Measurements from ENCODE around the gene GTPBP3.
"Not testable (repeated sequence)": the region's sequence is repeated elsewhere in the genome, so short reads cannot be mapped to it uniquely, and the experiment has no call there.

GTPBP3 gene, protein sequence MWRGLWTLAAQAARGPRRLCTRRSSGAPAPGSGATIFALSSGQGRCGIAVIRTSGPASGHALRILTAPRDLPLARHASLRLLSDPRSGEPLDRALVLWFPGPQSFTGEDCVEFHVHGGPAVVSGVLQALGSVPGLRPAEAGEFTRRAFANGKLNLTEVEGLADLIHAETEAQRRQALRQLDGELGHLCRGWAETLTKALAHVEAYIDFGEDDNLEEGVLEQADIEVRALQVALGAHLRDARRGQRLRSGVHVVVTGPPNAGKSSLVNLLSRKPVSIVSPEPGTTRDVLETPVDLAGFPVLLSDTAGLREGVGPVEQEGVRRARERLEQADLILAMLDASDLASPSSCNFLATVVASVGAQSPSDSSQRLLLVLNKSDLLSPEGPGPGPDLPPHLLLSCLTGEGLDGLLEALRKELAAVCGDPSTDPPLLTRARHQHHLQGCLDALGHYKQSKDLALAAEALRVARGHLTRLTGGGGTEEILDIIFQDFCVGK

GRCh38 chr19:17336872-17337674, at the start of gene GTPBP3:
Gene GTPBP3 (plus strand): TSS chr19:17337553. CDS start chr19:17337612, 59 bp downstream.
- DNase-seq (ENCODE audit: low read depth), result peak; percentile 93

- peak; percentile 45 for DNase-seq (ENCODE audit: low read depth)
Observed at GRCh38 chr19:17289489-17289888, 47.9 kb upstream of the GTPBP3 start.

DNA sequence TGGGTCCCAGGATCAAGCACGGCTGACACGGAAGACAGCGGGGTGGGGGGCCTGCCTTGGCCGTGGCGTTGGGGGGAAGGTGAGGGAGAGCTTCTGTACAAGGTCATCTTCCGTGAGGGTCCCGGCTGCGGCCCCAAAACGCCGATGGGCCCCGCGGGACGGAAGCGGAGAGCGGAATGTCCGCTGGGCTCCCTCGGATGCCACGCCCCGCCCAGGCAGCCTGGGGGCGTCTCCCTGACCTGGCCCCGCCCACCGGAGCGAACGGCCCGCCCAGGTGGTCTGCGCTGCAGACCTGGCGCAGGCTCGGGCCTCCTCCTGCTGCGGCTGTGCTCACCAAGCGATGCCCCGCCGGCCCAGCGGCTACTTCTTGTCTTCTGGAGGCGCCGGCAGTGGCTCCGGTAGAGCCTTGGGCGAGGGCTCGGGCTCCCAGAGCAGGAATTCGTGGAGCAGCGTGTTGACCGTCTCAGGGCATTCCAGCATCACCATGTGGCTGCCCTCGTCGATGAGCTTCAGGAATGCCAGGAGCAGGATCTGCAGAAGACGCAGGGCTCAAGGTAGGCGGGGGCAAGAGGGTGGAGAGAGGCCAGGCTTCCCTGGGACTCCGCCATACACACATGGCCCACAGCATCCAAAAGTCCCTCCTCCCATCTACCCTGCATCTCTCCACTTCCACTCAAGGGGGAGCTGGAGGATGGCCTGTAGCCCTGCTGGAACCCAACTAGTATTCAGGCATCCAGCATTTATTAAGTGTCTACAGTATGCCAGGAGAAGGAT, 44.9 kb upstream of the GTPBP3 start:
- peak; percentile 70 for DNase-seq (ENCODE audit: low read depth)

GRCh38 chr19:17293605-17294004, 43.7 kb upstream of the GTPBP3 start:
- DNase-seq (ENCODE audit: low read depth), result no peak

DNA sequence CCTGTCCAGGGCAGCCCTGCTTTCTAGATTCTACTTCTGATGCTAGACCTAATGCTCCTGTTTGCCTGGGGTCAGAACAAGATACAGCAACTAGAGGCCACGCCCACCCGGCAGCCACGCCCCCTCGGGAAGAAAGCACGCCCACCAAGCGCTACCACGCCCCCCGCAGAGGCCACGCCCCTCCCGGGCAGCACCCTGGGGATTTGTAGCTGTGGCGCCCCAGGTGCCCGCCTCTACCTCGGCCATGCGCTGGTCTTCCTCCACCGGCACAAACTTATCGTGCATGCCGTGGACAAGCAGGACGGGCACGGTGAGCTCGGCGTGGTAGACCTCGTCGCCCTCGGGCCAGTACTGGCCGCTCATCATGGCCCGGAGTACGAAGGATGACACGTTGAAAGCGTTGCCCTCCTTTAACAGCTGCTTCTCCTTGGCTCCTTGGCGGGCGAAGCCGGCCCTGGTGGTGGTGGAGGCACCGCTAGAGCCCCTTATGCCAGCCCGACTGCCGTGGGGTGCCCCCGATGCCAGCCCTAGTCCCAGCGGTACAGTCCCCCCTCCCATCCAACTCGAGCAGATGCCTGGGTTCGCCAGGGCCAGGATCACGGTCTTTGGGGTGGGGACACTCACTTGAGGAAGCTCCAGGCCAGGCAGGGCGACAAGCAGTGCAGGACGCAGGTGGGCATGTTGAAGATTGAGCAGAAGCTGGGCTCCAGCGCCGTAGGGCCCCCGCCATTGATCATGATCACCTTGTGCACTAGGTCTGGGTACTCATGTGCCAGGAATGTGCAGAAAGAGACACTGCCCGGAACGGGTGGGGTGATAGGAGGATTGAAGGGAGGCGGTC, 43.1 kb upstream of the GTPBP3 start:
- DNase-seq (ENCODE audit: low read depth), result peak; percentile 38

GRCh38 chr19:17295551-17295950, 41.8 kb upstream of the GTPBP3 start:
- not testable (repeated sequence) for DNase-seq (ENCODE audit: low read depth)

- no peak for DNase-seq (ENCODE audit: low read depth)
Observed at GRCh38 chr19:17296273-17296672, 41.1 kb upstream of the GTPBP3 start.

DNA sequence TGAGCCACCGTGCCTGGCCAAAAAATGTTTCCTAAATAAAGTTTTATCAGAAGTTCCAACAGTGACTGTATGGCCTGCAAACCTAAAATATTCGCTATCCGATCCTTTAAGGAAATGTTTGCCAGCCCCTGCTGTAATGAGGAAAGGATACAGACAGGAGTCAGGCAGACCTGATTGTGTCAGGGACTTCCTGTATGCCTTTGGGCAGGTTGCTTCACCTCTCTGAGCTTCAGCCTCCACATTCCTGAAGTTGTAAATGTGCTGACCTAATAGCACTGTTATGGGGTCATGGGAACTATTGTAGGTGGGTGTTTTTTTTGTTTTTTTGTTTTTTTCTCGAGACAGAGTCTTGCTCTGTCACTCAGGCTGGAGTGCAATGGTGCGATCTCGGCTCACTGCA, 40.4 kb upstream of the GTPBP3 start:
- DNase-seq (ENCODE audit: low read depth), result no peak

DNA sequence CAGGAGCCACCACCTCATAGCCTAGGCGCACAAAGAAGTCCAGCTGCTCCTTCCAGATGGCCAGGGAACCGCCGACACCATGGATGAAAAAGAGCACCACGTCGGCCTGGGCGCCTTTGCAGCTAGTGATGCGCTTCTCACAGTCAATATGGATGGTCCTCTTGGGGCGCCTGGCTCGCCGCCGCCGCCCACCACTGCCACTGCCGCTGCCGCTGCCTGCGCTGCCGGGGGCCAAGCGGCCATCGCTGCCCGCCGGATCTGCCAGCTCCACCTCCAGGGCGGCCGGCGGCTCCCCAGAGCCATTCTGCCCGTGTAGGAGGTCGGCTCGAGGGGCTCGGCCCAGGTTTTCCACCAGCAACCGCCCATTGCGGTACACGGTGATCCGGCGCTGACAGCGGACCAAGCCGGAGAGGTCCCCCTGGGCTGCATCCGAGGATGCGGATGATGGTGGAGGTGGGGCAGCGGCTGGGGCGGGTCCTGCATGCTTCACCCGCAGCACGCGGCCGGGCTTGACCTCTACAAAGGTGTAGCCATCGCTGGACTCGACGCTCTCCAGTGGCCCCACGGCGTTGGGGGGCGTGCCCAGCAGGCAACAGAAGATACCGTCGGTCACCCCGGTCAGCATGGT, 36.2 kb upstream of the GTPBP3 start:
- DNase-seq (ENCODE audit: low read depth), result no peak

DNA sequence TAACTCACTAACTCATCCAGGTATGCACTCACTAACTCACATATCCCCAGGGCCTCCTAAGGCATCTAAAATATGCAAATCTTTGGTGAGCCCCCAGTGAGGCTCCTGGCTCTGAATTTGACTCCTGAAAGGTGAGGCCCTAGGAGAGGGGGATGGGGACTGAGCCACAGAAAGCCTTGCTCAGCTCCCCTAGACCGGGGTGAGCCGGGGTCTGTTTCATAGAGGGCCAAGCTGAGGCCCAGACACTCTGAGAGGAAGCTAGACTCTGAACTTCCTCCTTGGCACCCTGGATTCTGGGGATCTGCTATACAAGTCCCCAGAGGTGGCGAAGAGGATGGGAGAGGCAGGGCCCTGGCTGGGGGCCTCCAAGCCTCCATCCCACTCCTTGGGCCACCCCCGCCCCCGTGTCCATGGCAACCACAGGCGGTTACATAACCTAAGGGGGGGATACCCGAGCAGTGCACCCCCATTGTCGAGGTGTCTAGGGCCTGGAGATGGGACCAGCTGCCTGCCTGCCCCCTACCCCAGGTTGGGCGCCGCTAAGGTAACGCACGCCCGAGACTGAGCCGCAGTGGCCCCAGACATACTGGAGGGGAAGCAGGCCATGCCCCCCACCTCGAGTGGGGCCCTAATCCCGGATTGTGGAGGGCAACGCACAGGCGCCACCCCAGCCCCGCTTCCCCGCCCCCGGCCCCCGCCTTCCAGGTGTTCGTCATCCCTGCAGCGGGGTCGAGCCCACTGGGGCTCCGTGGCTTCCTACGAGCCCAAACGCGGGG, 34.8 kb upstream of the GTPBP3 start:
- no peak for DNase-seq (ENCODE audit: low read depth)

DNA sequence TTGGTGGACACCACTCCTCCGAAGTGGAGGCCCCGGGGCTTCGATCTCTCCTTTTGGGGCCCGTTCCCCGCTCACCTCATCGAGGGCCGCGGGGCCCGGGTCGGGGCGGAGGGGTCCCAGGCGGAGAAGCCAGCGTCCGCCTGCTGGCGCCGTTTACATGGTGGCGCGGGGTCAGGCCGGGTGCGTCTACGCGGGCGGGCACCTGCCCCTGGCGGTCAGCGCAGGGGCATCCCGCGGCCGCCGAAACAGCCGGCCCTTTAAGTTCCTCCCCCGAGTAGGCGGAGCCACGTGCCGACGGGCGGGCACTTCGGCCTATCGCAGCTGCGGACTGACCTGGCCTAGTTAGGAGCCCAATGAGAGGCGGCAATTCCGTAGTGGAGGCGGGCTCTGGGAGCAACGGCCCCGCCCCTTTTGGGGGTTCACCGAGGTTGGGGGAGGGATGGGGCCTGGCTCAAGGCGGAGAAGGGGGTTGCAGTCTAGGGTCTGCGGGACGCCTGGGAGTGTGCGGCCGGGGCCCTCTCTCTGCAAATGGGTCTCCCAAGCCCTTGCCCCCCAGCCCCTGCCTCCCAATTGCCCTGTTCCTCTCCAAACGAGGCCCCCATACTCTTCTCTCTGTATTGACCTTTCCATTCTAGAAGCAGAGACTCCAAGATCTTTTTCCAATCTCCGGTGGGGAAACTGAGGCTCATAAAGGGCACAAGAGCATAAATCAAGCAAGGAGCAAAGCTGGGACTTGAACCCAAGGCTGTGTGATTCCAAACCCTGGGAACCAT, 34.0 kb upstream of the GTPBP3 start, which contains the start of gene ABHD8:
Gene ABHD8 (minus strand): TSS at position 259 of the 773 bp plus-strand sequence. CDS start 1,809 bp downstream, outside the sequence.
- peak; percentile 91 for DNase-seq (ENCODE audit: low read depth)

- DNase-seq (ENCODE audit: low read depth), result no peak
Observed at GRCh38 chr19:17303940-17304267, 33.4 kb upstream of the GTPBP3 start.

- no peak for DNase-seq (ENCODE audit: low read depth)
Observed at GRCh38 chr19:17304386-17305215, 32.8 kb upstream of the GTPBP3 start.

DNA sequence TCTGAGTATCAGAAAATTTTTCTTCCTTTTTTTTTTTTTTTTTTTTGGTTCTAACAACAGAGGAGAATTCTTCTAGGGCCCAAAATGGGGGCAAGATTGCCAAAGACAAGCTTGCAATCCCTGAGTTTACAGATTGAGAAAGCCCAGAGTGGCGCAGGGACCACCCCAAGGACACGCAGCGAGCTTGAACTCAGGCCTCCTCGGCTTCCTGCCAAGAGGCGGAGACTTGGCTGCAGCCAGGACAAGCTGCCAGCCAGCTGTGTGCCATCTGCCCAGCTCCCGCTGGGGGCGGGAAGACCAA, 32.2 kb upstream of the GTPBP3 start:
- no peak for DNase-seq (ENCODE audit: low read depth)

DNA sequence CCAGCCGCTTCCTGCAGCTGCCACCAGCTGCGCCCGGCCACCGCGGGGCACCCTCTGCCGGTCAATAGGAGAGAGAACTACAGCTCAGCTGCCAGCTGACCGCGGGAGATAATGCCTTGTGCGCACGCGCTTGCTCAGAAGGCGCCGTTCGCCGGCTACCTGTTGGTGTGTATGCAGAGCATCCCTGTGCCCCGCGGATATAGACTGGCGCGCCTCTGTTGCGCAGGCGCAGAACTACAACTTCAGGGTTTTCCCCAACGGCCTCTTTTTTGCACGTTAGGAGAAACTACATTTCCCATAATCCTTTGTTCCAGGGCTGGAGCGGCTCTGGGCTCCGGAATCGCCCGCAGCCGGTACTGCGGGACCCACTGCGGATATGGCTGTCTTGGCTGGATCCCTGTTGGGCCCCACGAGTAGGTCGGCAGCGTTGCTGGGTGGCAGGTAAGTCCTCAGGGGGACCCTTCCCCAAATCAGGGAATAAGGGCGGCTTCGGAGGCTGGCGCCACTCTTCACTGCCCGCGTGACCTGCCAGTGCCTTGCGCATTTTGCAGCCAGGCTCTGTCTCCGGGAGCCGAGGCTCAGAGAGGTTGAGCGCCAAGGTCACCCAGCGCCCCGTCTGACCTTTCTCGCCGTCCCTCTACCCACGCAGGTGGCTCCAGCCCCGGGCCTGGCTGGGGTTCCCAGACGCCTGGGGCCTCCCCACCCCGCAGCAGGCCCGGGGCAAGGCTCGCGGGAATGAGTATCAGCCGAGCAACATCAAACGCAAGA, 31.7 kb upstream of the GTPBP3 start, which contains the start of gene MRPL34:
Gene MRPL34 (plus strand): TSS at position 356 of the 768 bp plus-strand sequence. CDS start 21 bp downstream, at position 377.
- DNase-seq (ENCODE audit: low read depth), result peak; percentile 91

GRCh38 chr19:17306285-17306714, 31.1 kb upstream of the GTPBP3 start:
- DNase-seq (ENCODE audit: low read depth), result no peak

DNA sequence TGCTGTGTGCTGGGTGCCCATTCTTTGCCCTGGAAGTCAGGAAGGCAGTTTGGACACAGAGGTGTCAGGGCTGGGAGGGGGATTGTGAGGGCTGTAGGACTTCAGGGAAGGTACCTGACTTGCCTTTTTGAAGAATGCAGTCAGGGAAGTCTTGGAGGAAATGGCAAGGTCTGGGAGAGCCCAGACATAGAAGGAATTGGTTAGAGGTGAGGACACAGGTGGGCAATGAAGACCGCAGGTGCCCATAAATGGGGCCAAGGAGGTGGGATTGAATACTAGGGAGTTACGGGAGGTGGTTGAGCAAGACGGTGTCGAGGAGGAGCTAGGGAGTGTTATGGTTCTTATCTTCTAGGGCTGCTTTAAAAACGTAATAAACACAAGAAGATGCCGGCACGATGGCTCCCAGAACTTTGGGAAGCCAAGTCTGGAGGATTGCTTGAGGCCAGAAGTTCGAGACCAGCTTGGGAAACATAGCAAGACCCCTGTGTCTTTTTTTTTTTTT, 29.4 kb upstream of the GTPBP3 start:
- DNase-seq (ENCODE audit: low read depth), result no peak

Data from stimulated activated CD8-positive, alpha-beta memory T cell treated with anti-CD3 and anti-CD28 coated beads, Interleukin-4, amount 100 ng/mL, for 24 hours (primary cell).